NCI-H2227 (cell line): Measurements from ENCODE around the gene CCDC91.
"Not testable (repeated sequence)": the region's sequence is repeated elsewhere in the genome, so short reads cannot be mapped to it uniquely, and the experiment has no call there.

Source experiments
- DNase-seq: peaks from one replicate; lab custom pipeline; 2025; ENCODE audit not compliant: unreplicated experiment; lab: John Stamatoyannopoulos, UW

CCDC91 gene

DNA sequence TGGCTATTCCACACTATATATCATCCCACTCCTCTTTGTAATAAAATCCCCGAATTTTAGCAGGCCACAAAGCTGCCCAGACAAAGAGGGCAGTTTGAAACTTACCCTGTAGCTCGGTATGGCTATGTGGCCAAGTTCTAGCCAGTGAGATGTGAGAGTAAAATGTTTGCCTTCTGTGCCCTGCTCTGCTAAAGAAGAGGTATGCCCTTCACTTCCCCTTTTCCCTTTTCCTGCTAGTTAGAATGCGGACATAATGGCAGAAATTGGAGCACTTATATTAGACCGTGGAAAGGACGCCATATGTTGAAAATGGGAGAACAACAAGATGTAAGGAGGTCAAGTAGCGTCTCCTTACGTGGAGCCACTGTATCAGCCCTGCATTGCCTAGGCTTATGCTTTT, 11.5 kb upstream of the CCDC91 start:
- DNase-seq = no peak

DNA sequence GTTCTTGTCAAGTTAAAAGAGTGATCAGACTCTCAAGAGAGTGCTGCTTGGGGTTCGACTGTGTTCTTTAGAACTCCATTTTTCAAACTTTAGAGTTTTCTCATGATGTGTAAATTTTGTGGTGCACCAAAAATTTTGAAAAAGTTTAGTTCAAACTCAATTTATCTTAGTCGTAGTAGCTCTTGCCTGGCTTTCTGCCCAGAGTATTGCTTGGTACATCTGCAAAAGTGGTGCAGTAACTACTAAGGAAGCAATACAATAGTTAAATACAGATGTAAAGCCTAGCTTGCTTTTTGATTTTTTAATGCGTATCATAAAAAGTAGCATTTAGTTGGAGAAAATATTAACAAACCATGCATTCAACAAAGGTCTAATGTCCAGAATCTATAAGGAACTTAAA, 9.5 kb upstream of the CCDC91 start:
- no peak for DNase-seq

DNA sequence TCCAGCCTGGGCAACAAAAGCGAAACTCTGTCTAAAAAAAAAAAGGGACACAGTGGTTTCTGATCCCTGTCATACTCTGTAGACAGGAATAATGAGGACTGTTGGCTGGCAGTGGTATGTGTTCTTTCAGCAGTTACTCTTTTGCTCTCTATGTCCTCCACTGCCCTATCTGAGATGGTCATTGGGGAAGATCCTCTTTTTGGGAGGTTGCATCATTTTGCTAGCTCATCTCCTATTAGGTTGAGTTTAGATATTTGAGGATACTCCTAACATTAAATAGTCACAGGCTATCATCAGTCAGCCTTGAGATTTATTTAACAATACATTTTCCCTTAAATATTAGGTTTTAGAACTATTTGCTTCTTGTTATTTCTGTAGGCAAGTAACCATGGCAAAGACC, 5.9 kb upstream of the CCDC91 start:
- no peak for DNase-seq

DNA sequence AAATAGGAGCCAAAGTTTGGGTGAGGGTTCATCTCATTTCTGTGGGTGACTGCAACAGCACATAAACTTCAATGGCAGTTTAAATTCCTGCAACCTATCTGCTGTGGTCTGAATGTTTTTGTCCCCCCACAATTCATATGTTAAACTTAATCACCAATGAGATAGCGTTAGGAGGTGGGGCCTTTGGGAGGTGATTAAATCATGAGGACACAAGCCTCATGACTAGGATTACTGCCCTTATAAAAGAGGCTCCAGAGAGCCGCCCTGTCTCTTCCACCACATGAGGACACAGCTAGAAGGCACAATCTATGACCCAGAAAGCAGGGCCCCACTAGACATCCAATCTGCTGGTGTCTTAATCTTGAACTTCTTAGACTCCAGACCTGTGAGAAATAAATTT, 3.8 kb upstream of the CCDC91 start:
- no peak for DNase-seq

DNA sequence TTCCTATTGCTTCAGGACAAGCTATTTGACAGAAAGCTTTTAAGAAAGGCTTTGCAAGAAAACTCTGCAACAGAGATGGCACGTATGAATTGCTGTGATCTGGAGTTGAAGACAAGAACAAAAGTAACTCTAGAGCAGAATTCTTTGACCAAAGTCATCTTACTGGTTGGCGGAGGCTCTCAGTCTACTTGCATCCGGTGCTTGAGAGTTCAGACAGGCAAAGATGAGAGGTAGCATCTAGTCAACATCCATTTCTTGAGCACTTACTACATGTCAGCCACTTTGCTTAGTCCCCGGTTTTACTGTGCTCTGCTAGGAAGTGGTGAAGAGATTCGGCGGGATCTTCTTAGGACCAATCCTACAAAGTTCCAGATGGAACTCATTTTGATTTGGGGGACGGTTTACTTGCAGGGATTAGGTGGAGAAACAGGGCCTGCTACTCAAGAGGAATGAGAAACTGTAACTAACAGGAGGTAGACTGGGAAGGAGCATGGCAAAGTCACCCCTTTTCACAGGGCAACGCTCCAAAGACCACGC, 404 bp upstream of the CCDC91 start:
- DNase-seq = peak; percentile 25

DNA sequence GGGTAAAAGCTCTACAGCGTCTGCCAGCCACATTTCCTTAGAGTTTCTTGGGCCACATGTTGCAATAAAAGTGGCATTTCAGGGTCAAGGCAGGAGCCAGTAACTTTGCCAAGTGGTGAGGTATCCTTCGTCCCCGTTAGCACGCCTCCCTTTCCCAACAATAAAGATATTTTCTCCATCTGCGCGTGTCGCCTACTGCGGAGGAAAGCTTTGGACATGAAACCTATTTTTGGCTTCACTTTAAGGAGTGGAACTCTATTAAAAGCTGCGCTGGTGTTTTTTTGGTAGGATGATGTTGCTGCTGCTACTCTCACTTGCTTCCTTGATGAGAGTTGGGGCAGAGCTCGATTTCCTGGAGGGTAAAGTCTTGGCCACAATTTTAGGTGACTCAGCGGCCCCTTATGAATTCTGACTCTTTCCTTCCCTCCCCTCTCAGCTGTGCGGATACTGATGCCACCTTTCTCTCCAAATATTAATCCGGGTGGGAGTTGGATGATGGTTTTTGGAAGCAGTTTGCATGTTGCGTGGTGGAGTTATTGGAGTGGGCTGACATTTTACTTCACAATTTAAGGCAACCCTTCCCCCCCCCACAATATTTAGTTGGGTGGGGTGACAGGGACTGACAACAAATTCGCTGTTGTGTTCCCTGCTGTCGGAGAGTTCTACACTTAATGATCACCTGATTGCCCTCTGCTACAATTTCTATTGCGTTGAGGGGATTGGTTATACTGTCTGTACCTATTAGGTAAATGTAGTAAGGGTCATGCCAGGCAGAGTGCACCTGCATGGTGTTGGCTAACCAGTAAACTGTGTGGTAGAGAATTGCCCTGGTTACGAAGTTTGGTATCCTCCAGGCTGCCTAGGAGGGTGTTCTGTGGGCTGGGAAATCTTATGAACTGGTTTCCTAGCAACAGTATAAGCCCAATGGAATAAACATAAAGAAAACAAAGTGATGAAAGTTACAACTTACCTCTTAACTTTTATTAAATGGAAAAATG, 1.1 kb downstream of the CCDC91 start:
- DNase-seq = no peak

DNA sequence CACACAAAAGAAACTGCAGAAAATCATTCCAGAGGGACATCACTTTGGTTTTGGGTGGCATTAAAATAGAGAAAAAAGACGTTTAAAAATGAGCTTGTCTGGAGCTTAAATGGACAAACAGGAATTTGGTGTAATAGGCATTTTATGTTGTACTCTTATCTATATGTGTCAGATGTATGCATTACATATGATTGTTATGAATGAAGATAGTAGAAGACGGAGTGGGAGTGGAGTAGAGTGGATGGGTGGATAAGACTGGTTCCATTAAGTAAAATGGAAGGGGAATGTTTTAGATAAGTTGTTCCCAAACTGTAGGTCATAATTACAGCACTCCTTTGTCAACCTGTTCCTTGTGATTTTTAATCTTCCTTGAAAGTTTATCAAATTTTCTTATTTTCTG, 1.9 kb downstream of the CCDC91 start:
- DNase-seq = no peak

DNA sequence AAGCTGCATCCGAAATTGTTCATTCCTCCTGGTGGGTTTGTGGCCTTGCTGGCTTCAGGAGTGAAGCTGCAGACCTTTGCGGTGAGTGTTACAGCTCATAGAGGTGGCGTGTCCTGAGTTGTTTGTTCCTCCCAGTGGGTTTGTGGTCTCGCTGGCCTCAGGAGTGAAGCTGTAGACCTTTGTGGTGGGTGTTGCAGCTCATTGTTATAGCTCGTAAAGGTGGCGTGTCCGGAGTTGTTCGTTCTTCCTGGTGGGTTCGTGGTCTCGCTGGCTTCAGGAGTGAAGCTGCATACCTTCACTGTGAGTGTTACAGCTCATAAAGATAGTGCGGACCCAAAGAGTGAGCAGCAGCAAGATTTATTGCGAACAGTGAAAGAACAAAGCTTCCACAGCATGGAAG, 4.4 kb downstream of the CCDC91 start:
- not testable (repeated sequence) for DNase-seq

DNA sequence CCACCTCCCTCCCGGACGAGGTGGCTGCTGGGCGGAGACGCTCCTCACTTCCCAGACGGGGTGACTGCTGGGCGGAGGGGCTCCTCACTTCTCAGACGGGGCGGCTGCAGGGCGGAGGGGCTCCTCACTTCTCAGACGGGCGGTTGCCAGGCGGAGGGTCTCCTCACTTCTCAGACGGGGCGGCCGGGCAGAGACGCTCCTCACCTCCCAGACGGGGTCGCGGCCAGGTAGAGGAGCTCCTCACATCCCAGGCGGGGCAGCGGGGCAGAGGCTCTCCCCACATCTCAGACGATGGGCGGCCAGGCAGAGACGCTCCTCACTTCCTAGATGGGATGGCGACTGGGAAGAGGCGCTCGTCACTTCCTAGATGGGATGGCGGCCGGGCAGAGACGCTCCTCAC, 10.9 kb downstream of the CCDC91 start:
- DNase-seq = not testable (repeated sequence)

DNA sequence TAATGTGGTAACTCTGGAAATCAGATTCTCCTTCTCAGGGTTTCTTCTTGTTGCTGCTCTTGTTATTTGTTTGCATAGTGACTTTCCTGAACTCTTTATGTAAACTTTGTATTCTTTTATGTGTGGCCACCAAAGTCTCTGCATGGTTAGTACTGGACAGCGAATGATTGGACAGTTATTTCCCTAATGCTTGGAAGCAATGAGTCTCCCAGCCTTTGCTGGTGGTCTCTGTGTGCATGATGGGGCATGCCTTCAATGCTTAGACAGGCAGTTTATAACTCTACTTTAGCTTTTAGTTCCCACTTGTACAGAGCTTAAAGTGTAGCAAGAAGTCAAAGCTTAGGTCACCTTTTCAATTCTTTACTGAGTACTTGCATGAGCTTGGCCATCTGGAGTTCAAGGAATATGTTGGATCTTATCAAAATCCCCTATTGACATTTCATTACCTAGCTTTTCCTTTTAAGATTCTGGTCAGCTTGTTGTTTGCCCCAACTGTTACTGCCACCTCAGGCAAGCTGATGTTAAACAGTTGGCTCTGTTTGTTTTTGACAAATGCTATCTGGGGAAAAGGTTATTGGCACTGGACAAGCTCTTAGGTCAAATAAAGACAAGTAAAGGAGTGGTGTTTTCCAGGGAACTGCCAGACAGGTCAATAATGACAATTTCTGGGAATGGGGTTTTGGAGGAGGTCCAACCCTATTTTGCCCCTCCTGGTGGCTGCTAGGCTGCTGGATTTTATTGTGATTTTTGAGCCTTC, 12.3 kb downstream of the CCDC91 start:
- no peak for DNase-seq

DNA sequence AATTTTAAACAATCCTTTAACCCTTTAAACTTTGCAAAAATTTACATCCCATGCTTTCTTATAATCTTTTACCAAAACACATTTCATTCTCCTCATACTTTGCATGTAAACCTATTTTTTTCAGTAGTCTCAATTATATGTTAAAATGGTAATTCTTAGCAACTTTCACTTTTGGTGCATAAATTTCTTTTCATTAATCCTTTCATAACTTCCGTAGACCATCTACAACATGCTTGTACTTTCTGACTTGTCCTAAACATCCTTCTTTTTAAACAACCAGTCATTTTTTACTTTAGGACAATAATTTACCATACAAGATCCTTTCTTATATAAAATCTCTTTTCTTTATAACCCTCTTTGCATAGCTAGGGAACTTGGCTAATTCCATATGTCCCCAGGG, 19.5 kb downstream of the CCDC91 start:
- no peak for DNase-seq

DNA sequence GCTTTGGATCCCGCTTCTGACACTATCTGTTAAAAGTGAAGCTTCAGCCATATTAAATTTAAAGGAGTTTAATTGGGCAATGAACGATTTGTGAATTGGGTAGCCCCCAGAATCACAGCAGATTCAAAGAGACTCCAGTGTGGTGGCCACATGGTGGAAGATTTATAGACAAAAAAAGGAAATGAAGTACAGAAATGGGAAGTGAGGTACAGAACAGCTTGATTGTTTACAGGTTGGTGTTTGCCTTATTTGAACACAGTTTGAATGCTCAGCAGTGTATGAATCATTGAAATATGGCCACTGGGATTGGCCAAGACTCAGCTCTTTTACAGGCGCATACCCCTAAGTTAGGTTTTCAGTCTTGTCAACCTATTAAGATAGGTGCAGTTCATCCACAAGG, 21.9 kb downstream of the CCDC91 start:
- no peak for DNase-seq

DNA sequence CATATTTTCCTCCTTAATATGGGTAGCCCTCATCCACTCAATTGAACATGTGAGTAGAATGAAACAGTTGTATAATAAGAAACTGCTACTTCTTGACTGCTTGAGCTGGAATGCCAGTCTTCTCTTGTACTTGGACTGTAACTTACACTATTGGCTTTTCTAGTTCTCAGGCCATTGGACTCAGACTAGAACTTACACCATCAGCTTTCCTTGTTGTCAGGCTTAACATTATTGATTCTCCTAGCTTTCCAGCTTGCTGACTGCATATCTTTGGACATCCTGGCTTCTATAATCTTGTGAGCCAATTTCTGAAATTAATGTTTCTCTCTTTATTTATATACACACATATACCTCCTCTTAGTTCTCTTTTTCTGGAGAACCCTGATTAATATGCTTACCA, 24.8 kb downstream of the CCDC91 start:
- no peak for DNase-seq

DNA sequence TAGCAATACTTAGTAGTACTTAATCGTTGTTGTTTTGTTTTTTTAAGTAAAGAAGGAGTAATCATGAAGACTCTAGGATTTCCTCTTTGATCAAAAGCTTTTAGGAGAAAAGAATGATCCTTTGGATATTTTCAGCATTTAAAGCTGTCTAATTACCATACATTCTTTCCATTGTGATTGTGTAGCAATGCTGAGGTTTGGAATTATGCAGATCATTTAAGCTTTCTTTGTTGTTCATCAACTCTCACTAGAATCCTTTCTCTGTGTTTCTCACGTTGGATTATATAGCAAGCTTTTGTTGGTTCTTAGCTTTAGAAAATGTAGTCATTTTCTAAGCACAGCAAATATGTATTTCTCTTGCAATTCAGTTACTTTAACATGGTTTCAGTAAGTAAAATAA, 25.8 kb downstream of the CCDC91 start:
- no peak for DNase-seq

DNA sequence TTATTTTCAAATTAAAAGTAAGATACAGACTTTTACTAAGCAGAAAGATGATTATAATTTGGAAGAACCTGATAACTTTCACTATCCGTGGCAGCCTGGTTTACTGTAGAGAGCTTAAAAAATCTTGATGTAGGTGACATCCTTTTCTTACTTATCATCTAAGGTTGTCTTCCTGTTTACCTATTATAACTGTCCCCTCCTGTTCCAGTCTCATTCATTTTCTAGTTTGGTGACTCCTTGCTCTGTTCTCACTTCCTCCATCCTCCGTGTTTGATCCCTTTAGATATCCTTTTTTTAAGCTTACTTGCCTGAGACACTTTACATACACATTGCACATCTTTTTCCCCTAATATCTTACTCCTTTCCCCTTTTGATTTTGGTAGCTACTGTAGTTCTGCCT, 27.5 kb downstream of the CCDC91 start:
- DNase-seq = no peak

DNA sequence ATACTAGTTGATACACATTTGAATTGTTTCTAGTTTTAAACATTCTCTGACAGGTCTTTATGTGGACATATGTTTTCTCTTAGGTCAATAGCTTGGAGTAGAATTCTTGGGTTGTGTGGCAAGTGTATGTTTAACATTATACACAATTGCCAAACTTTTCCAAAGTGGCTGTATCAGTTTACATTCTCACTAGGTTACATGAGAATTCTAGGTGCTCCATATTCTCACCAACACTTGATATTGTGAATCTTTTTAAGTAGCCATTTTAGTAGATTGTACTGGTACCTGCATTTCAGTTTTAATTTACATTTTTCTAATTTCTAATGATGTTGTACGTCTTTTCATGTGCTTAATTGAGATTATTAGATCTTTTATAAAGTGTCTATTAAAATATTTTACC, 28.6 kb downstream of the CCDC91 start:
- DNase-seq = no peak

DNA sequence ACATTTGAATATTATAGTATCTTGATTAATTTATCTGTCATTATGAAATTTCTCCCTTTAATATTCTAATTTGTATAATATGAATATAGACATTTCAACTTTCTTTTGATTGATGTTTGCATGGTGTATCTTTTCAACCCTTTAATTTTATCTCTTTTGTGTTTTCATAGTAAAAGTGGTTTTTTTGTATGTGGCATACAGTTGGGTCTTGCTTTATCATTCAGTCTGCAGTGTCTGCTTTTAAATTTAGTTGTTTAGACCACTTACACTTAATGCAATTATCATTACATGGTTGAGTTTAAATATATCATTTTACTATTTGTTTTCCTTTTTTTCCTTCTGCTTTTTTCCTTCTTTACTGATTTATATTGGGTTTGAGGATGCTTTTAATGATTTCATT, 29.6 kb downstream of the CCDC91 start:
- no peak for DNase-seq

DNA sequence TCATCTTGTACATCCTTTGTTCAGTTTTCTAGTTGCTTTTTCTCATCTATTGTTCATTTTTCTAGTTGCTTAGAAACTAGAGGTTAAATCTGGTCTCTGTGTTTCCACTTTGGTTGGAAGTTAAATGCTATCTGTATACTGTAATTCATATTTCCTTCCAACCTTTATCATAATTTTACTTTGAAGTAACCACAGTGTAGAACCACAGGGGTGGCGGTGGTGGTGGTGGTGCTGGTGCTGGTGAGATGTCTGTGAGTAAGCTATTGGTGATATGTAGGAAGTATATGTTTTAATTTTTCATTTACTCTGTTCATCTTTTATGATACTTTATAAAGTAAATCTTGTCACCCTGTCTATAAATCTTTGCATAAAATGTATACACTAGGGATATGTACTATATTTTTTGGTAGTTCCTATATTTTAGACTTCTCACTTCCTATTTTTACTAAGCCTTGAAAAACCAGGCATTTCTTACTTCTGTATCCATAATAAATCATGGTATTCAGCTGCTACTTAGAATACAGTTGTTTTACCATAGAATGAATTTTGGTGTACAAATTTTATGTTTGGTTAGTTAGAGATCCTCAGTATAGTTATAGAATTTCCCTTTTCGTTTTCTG, 31.9 kb downstream of the CCDC91 start:
- DNase-seq = no peak

DNA sequence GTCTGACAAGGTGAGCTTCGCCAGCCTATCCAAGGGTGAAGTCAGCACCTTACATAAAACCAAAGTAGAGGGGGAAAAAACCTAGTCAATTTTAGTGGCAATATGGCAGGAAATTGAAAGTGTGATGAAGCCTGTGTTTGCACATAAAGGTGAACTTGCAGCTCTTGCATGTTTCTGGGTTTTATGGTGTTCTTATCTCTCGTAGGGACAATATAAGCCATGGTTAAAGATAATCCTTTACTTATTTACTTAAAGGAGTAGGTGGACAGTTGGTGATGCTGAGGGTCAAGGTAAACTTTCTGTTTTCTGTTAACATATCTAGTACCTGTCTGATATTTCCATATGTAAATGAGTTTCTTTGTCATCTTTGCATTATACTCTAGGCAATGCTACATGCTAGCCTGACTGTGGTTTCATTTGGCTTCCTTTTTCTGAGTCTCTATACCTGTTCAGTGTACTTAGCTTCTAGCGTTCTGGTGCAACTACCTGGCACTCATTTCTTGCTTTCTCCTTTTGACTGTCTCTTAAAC, 32.8 kb downstream of the CCDC91 start:
- no peak for DNase-seq

DNA sequence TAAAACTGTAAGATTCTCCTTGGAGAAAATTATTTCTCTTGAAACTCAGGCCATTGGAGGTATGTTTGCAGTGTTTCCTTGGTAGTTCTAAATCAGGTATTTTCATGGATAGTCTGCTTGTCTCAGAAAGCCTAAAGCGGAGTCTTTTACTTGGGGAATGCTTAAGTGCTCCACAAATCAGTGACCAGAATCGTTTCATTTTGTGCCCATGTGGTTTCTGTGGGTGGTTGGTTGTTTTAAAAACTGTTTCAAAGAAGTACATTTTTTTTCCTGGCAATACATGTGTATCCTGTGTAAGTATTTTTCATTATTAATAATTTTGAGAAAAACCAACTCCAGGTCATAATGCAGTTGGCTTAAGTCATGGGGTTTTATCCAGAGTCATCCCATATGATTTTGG, 33.6 kb downstream of the CCDC91 start:
- DNase-seq = no peak

DNA sequence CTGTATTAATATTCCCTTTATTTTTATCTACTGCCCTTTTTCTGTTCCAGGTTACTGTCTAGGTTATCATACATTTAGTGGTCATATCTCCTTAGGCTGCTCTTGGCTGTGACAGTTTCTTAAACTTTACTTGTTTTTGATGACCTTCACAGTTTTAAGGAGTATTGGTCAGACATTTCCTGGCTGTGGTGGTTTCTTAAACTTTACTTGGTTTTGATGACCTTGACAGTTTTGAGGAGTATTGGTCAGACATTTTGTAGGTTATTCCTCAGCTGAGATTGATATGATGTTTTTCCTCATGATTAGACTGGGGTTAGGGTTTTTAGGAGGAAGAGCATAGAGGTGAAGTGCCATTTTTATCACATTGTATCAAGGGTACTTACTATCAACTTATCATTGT, 36.4 kb downstream of the CCDC91 start:
- no peak for DNase-seq
